ENCODE results near the gene NACA2.

The NACA2 gene

DNA sequence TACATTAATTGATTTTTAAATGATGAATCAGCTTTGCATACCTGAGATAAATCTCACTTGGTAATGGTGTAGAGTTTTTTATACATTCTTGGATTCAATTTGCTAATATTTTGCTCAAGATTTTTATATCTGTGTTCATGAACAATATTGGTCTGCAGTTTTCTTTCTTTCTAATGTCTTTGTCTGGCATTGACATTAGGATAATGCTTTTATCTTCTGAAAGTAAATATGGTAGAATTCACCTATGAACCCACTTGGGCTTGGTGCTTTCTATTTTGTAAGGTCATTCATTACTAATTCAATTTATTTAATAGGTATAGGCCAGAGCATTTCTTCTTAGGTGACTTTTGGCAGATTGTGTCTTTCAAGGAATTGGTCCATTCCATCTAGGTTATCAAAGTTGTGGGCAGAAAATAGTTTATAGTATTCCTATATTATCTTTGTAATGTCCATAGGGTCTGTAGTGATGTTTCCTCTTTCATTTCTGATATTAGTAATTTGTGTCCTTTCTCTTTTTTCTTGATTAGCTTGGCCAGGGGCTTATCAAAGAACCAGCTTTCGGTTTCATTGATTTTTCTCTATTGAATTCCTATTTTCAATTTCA is 45.6 kb downstream of the NACA2 start:
- DNase-seq (ENCODE audit: low read depth): no peak

DNA sequence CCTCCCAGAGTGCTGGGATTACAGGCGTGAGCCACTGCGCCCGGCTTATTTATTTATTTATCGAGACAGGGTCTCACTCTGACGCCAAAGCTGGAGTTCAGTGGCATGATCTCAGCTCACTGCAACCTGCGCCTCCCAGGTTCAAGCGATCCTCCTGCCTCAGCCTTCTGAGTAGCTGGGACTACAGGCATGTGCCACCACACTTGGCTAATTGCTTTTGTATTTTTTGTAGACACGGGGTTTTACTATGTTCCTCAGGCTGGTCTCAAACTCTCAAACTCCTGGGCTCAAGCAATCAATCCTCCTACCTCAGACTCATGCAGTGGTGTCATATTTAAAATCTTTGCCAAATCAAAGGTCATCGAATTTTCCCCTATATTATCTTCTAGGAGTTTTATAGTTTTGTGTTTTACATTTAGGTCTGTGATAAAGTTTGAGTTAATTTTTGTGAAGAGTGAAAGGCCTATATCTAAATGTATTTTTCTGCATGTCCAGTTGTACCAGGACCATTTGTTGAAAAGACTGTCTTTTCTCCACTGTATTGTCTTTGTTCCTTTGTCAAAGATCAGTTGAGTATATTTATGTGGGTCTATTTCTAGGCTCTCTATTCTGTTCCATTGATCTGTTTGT is 47.1 kb downstream of the NACA2 start:
- DNase-seq (ENCODE audit: low read depth): no peak

DNA sequence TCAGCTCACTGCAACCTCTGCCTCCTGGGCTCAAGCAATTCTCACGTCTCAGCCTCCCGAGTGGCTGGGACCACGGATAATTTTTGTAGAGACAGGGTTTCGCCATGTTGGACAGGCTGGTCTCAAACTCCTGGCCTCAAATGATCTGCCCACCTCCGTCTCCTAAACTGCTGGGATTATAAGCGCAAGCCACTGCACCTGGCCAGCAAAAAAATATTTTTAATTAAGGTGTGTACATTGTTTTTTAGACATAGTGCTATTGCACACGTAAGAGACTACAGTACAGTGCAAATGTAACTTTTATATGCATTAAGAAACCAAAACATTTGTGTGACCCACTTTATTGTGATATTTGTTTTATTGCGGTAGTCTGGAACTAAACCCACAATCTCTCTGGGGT is 49.0 kb downstream of the NACA2 start:
- DNase-seq (ENCODE audit: low read depth): no peak

DNA sequence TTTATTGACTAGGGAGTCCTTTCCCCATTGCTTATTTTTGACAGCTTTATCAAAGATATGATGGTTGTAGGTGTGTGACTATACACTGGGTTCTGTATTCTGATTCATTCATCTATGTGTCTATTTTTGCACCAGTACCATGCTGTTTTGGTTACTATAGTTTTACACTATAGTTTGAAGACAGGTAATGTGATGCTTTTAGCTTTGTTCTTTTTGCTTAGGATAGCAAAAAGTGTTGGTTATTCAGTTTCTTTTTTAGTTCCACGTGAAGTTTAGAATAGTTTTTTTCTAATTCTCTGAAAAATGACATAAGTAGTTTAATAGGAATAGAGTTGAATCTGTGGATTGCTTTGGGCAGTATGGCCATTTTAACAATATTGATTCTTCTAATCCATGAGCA is 50.1 kb downstream of the NACA2 start:
- no peak for DNase-seq (ENCODE audit: low read depth)
